Measurements from ENCODE around the gene NF2. TPM values are rescaled to one million over a fixed set of nuclear protein-coding genes. Genes with fewer than 3 reads are reported as not detected.

Gene NF2
- total RNA-seq, 1 experiment from 2014 or later = 40.5 TPM

GRCh38 chr22:29733362-29734201 lies 130.1 kb downstream of the NF2 start:
- POLR2A ChIA-PET (ENCODE audit: low non-redundant PET) = interaction anchor here (0.6 kb wide), 1 partner anchor 317 kb away, joined by 3 read pairs; no protein-coding TSS in a partner anchor
- no peak overlapping the region for H3K4me3 ChIP-seq (ENCODE audit: low read depth, low read length, poor library complexity, severe bottlenecking)
- peak; percentile 72 for DNase-seq (ENCODE audit: low spot score)
- no TSS peak for BruUV-seq (replicated peaks)
- no peaks in the 10 kb centered on the region for H3K36me3 ChIP-seq (ENCODE audit: insufficient read depth, low read length, poor library complexity, severe bottlenecking)
- TF ChIP-seq EZH2 (IDR thresholded peaks at IDR 0.05; ENCODE audit: borderline replicate concordance, low read depth, low read length, poor library complexity, severe bottlenecking) (no peak), CTCF (conservative IDR thresholded peaks at IDR 0.05; ENCODE audit: low read depth, low read length) (no peak)
- peaks cover 15% of the 10 kb centered on the region for H3K4me1 ChIP-seq (ENCODE audit: insufficient read depth, low read length, poor library complexity, severe bottlenecking)
- no peaks in the 10 kb centered on the region for H3K27me3 ChIP-seq (replicated peaks; ENCODE audit: insufficient read depth, low read depth, low read length, poor library complexity)
- H3K9me3 ChIP-seq (ENCODE audit: low read depth, low read length, poor library complexity, severe bottlenecking) = no peaks in the 10 kb centered on the region
- H3K27ac ChIP-seq (ENCODE audit: low read depth, low read length, poor library complexity, severe bottlenecking) = no peak overlapping the region
- intact Hi-C loops (cut with micrococcal nuclease; ENCODE audit: unreplicated experiment) = no loop called here
- CTCF ChIA-PET = no interaction called here

- intact Hi-C loops (cut with micrococcal nuclease; ENCODE audit: unreplicated experiment) = no loop called here
- ChIA-PET POLR2A (ENCODE audit: low non-redundant PET) (no interaction called here), CTCF (no interaction called here)
- no peak overlapping the region for H3K27ac ChIP-seq (ENCODE audit: low read depth, low read length, poor library complexity, severe bottlenecking)
- no peak for DNase-seq (ENCODE audit: low spot score)
- H3K36me3 ChIP-seq (ENCODE audit: insufficient read depth, low read length, poor library complexity, severe bottlenecking) = no peaks in the 10 kb centered on the region
- no peak overlapping the region for H3K4me3 ChIP-seq (ENCODE audit: low read depth, low read length, poor library complexity, severe bottlenecking)
- TF ChIP-seq CTCF (conservative IDR thresholded peaks at IDR 0.05; ENCODE audit: low read depth, low read length) (no peak), EZH2 (IDR thresholded peaks at IDR 0.05; ENCODE audit: borderline replicate concordance, low read depth, low read length, poor library complexity, severe bottlenecking) (no peak)
- H3K4me1 ChIP-seq (ENCODE audit: insufficient read depth, low read length, poor library complexity, severe bottlenecking) = peaks cover 15% of the 10 kb centered on the region
- no TSS peak for BruUV-seq (replicated peaks)
- no peaks in the 10 kb centered on the region for H3K27me3 ChIP-seq (replicated peaks; ENCODE audit: insufficient read depth, low read depth, low read length, poor library complexity)
- H3K9me3 ChIP-seq (ENCODE audit: low read depth, low read length, poor library complexity, severe bottlenecking) = no peaks in the 10 kb centered on the region
Observed at GRCh38 chr22:29734406-29734805, 131.0 kb downstream of the NF2 start.

DNA sequence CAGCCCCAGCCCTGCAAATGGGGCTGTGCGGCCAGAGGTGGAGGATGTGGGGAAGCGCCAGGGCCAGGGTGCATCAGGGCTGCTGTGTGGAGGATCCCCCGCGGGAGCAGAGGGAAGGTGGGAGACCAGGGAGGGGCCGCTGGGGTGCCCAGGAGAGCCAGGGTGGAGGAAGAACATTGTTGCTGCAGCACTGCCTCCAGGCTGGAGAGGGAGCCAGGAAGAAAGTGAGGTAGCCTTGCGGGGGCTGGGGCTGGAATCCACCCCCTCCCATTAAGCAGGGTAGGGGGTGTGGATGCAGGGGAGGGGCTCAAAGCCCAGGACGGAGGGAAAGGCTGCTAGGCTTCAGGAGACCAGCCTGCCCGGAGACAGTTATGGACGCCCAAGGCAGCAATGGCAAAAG lies 131.4 kb downstream of the NF2 start:
- no peak overlapping the region for H3K27ac ChIP-seq (ENCODE audit: low read depth, low read length, poor library complexity, severe bottlenecking)
- BruUV-seq (replicated peaks) = no TSS peak
- H3K9me3 ChIP-seq (ENCODE audit: low read depth, low read length, poor library complexity, severe bottlenecking) = no peaks in the 10 kb centered on the region
- POLR2A ChIA-PET (ENCODE audit: low non-redundant PET) = no interaction called here
- no peak for DNase-seq (ENCODE audit: low spot score)
- H3K36me3 ChIP-seq (ENCODE audit: insufficient read depth, low read length, poor library complexity, severe bottlenecking) = no peaks in the 10 kb centered on the region
- no peak for TF ChIP-seq EZH2 (IDR thresholded peaks at IDR 0.05; ENCODE audit: borderline replicate concordance, low read depth, low read length, poor library complexity, severe bottlenecking)
- no peak for TF ChIP-seq CTCF (conservative IDR thresholded peaks at IDR 0.05; ENCODE audit: low read depth, low read length)
- no peak overlapping the region for H3K4me3 ChIP-seq (ENCODE audit: low read depth, low read length, poor library complexity, severe bottlenecking)
- CTCF ChIA-PET = no interaction called here
- H3K4me1 ChIP-seq (ENCODE audit: insufficient read depth, low read length, poor library complexity, severe bottlenecking) = peaks cover 15% of the 10 kb centered on the region
- intact Hi-C loops (cut with micrococcal nuclease; ENCODE audit: unreplicated experiment) = no loop called here
- no peaks in the 10 kb centered on the region for H3K27me3 ChIP-seq (replicated peaks; ENCODE audit: insufficient read depth, low read depth, low read length, poor library complexity)
